HepG2 (cell line): Measurements from ENCODE around the gene DDX24. TPM values are rescaled to one million over a fixed set of nuclear protein-coding genes. Genes with fewer than 3 reads are reported as not detected.

Experiments
- CBX5 ChIP-seq: sonication (generic); formaldehyde crosslinking; IDR thresholded peaks from 2 replicates; pipeline ENCODE4 v1.4.0; 2020; ENCODE audit warnings: missing genetic modification reagents, borderline replicate concordance
- FOSL2 ChIP-seq: sonication (generic); formaldehyde crosslinking; IDR thresholded peaks from 2 replicates; pipeline ENCODE4 v1.4.0; 2020; ENCODE audit warnings: missing genetic modification reagents
- FOXK1 ChIP-seq: sonication (generic); formaldehyde crosslinking; IDR thresholded peaks from 2 replicates; pipeline ENCODE4 v1.4.0; 2020; ENCODE audit warnings: low read depth, missing genetic modification reagents, borderline replicate concordance
- ISL2 ChIP-seq: sonication (generic); formaldehyde crosslinking; IDR thresholded peaks from 2 replicates; pipeline ENCODE4 v1.5.0; 2020; ENCODE audit warnings: missing genetic modification reagents
- JDP2 ChIP-seq: sonication (generic); formaldehyde crosslinking; IDR thresholded peaks from 2 replicates; pipeline ENCODE4 v1.8.1; 2022; ENCODE audit warnings: missing genetic modification reagents, borderline replicate concordance
- MED8 ChIP-seq: sonication (generic); formaldehyde crosslinking; IDR thresholded peaks from 2 replicates; pipeline ENCODE4 v1.8.1; 2023; ENCODE audit warnings: mild to moderate bottlenecking, missing genetic modification reagents; ENCODE audit not compliant: insufficient replicate concordance
- PBX3 ChIP-seq: sonication (generic); formaldehyde crosslinking; IDR thresholded peaks from 2 replicates; pipeline ENCODE4 v1.8.1; 2023; ENCODE audit warnings: missing genetic modification reagents, inconsistent platforms, borderline replicate concordance
- RXRB ChIP-seq: IDR thresholded peaks from 2 replicates; pipeline ENCODE4 v1.6.1; 2016; ENCODE audit warnings: borderline replicate concordance, missing genetic modification reagents, missing compliant biosample characterization
- SOX6 ChIP-seq, 2 experiments: fragments of 450-650 bp in 1 of 2; sonication (generic) in 1 of 2; formaldehyde crosslinking in 1 of 2; IDR thresholded peaks; 2 replicates each; pipeline versions ENCODE4 v1.4.0 to v1.6.1; 2017 to 2020; ENCODE audit warnings: antibody characterized with exemption in 1 of 2, mild to moderate bottlenecking in 1 of 2, missing genetic modification reagents in 1 of 2
- STAG1 ChIP-seq: sonication (generic); formaldehyde crosslinking; IDR thresholded peaks from 2 replicates; pipeline ENCODE4 v1.4.0; 2020; ENCODE audit warnings: missing genetic modification reagents
- TBX2 ChIP-seq: sonication (generic); formaldehyde crosslinking; IDR thresholded peaks from 2 replicates; pipeline ENCODE4 v1.5.0; 2020; ENCODE audit warnings: missing genetic modification reagents, mild to moderate bottlenecking, borderline replicate concordance
- TIGD3 ChIP-seq: sonication (generic); formaldehyde crosslinking; IDR thresholded peaks from 2 replicates; pipeline ENCODE4 v1.5.1; 2020; ENCODE audit warnings: mild to moderate bottlenecking, missing genetic modification reagents, borderline replicate concordance
- ZFP36L2 ChIP-seq: sonication (generic); formaldehyde crosslinking; IDR thresholded peaks from 2 replicates; pipeline ENCODE4 v1.4.0; 2020; ENCODE audit warnings: missing genetic modification reagents
- ZHX1 ChIP-seq: sonication (generic); formaldehyde crosslinking; IDR thresholded peaks from 2 replicates; pipeline ENCODE4 v1.8.1; 2022; ENCODE audit warnings: low read depth, mild to moderate bottlenecking, missing genetic modification reagents
- ZNF512B ChIP-seq: sonication (generic); formaldehyde crosslinking; IDR thresholded peaks from 2 replicates; pipeline ENCODE4 v1.5.1; 2020; ENCODE audit warnings: missing genetic modification reagents, mild to moderate bottlenecking, borderline replicate concordance
- ZNF609 ChIP-seq: sonication (generic); formaldehyde crosslinking; IDR thresholded peaks from 2 replicates; pipeline ENCODE4 v1.4.0; 2020; ENCODE audit warnings: mild to moderate bottlenecking, missing genetic modification reagents, borderline replicate concordance
- polyA plus RNA-seq, 8 experiments: library from polyadenylated mRNA; depleted of rRNA in 3 of 8; stranded (reverse) in 7 of 8; unstranded in 1 of 8; fragments of >200 nt; fragmentation: Illumina TruSeq in 4 of 8; extraction: Trizol in 4 of 8; gene quantifications; 2 replicates each; pipeline versions ENCODE4 v1.2.1 to v1.2.3, GENCODE V29; 2011 to 2016; ENCODE audit warnings: low read depth in 4 of 8, missing spikeins in 1 of 8, mixed read lengths in 1 of 8; ENCODE audit not compliant: insufficient read depth in 1 of 8
- total RNA-seq, 5 experiments: library from RNA; depleted of rRNA; stranded (reverse); fragments of >200 nt; fragmentation: Illumina TruSeq; extraction: Trizol; gene quantifications; 2 replicates each; pipeline ENCODE4 v1.2.3, GENCODE V29; 2016; ENCODE audit warnings: low read depth in 1 of 5

DDX24 gene
- total and polyA plus RNA-seq, 2 of the 13 experiments (the other 11 are each of a cell fraction or from before 2014, with no cell fraction given) = 67.3 to 149 TPM

GRCh38 chr14:94059998-94060397 is 21.0 kb downstream of the DDX24 start (continued):
- TF ChIP-seq ZNF609 (CRISPR knock-in tag) (no peak), ZNF512B (no peak), ISL2 (CRISPR knock-in tag) (no peak), FOXK1 (no peak), TBX2 (CRISPR knock-in tag) (no peak), MED8 (CRISPR knock-in tag) (no peak), RXRB (CRISPR knock-in tag) (peak; percentile 63; the same call in 1 of the 2 replicates), STAG1 (CRISPR knock-in tag) (no peak), FOSL2 (CRISPR knock-in tag) (no peak), JDP2 (CRISPR knock-in tag) (no peak), PBX3 (CRISPR knock-in tag) (no peak), ZFP36L2 (no peak), TIGD3 (CRISPR knock-in tag) (no peak), SOX6 (IDR thresholded peaks at IDR 0.05) (no peak), SOX6 (CRISPR knock-in tag; IDR thresholded peaks at IDR 0.05) (peak; percentile 39), CBX5 (CRISPR knock-in tag) (no peak), ZHX1 (no peak)
